Epithelial cell of proximal tubule (primary cell): ENCODE results near the gene TMEM170A. TPM values are rescaled to one million over a fixed set of nuclear protein-coding genes. Genes with fewer than 3 reads are reported as not detected.

Source experiments
- DNase-seq: peaks from one replicate; pipeline ENCODE4 v3.0.0-alpha.2; 2011; ENCODE audit warnings: low read depth
- H3K4me3 ChIP-seq: 2 replicates; pipeline ENCODE4 v1.5.1; 2011; ENCODE audit warnings: low read depth, mild to moderate bottlenecking, low read length
- total RNA-seq: library from RNA; depleted of rRNA; stranded (reverse); fragments of >200 nt; gene quantifications from 2 replicates; pipeline ENCODE4 v1.2.3, GENCODE V29; 2015
- TF ChIP-seq, protein P1 (sequence below): conservative IDR thresholded peaks from 2 replicates; pipeline ENCODE4 v1.5.1; 2012; ENCODE audit warnings: low read depth, mild to moderate bottlenecking, low read length

Gene TMEM170A
- total RNA-seq, 1 donor from 2014 or later = 28.8 TPM

DNA sequence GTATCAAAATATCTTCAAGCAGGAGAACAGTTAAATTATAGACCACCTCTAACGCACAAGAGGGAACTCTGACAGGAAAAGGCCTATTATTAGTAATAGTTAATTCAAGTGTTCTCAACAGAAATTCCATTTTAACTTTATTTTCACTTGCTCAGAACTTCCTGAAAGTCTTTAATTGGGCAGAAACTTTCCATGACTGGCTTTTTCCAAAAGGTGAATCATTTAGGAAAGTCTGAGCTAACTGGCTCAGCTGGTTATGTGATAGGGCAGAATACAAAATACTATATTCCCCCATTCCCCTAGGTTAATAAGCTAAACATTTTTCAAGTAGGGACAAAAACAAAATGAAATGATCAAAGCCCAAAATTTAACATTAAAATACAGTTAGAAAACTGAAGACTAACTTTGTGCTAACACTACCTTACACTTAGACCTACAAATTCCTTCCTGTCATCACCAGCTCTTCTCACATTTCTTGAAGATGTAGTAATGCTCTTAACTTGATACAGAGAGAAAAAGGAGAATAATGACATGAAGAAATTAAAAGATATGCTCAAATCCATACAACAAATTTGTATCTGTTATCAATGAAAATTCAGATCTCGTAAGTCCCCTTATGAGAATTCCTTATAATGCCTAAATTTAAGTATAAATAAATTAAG is 62.2 kb downstream of the TMEM170A start:
- DNase-seq = no peak

DNA sequence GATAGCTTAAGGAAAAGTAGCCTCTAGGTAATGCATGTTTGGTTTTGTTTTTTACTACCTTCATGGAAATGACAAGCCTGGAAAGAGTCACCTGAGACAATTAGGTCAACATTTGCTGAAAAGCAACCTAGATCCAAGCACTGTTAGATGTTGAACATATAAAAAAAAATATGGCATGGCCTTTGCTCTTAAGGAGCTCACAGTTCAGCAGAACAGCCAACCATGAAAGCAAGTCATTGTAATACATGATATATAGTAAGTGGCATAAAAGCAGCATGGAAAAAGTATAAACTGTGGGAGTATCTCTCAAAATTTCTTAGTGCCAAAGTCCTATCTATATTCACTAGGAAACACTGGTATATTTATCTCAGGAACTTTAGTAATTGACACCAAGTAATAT is 62.8 kb downstream of the TMEM170A start:
- DNase-seq = no peak
- no peak overlapping the region for H3K4me3 ChIP-seq
- TF ChIP-seq, protein P1, sequence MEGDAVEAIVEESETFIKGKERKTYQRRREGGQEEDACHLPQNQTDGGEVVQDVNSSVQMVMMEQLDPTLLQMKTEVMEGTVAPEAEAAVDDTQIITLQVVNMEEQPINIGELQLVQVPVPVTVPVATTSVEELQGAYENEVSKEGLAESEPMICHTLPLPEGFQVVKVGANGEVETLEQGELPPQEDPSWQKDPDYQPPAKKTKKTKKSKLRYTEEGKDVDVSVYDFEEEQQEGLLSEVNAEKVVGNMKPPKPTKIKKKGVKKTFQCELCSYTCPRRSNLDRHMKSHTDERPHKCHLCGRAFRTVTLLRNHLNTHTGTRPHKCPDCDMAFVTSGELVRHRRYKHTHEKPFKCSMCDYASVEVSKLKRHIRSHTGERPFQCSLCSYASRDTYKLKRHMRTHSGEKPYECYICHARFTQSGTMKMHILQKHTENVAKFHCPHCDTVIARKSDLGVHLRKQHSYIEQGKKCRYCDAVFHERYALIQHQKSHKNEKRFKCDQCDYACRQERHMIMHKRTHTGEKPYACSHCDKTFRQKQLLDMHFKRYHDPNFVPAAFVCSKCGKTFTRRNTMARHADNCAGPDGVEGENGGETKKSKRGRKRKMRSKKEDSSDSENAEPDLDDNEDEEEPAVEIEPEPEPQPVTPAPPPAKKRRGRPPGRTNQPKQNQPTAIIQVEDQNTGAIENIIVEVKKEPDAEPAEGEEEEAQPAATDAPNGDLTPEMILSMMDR = no peak

More for the DNA sequence above, 62.2 kb downstream of the TMEM170A start:
- TF ChIP-seq, protein P1 = no peak
- no peak overlapping the region for H3K4me3 ChIP-seq

DNA sequence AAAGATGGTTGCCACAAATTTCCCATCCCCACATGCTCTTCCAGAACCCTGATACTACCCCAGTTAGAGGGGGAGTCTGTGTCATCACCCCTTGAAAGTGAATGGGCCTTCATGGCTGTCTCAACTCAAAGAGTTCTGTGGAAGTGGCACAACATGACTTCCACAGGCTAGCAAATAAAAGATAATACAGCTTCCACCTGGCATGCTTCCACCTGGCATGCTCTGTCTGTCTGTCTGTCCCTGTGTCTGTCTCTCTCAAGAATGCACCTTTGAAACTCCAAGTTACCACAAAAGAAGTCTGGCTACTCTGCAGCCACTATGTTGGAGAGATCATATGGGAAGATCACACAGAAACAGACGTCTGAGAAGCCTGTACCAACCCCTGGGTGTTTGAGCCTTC is 66.2 kb downstream of the TMEM170A start:
- H3K4me3 ChIP-seq = no peak overlapping the region
- no peak for DNase-seq
- TF ChIP-seq, protein P1 = no peak

DNA sequence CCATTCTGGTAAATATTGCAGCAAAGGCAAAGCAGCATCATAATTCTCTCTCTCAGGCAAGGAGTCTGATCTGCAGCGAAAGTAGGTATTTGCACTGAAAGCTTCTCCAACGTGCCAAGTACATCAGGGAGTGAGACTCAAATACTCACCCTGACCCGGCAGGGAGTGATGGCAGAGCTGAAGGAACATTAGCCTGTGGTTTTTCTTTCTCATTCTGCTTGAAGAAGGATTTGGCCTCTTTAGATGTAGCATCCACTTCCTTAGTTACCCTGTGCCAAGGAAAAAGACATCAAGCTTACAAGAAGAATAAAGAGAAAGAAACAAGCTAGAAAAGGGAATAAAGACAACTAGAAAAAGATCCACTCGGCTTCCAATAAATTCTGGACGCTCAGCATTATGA is 69.5 kb downstream of the TMEM170A start:
- TF ChIP-seq, protein P1 = no peak
- no peak overlapping the region for H3K4me3 ChIP-seq
- DNase-seq = no peak

Other genes starting within 250 kb of the TMEM170A start
- gene CTRB1, start 245.7 kb downstream of the TMEM170A start, total RNA-seq = not detected in 2 replicates
- 125 and 136 TPM in 2 replicates for gene BCAR1, start 213.1 kb downstream of the TMEM170A start, total RNA-seq
- 52.2 and 117 TPM in 2 replicates for gene CFDP1, start 31.2 kb downstream of the TMEM170A start, total RNA-seq
- gene CHST6, start 30.8 kb upstream of the TMEM170A start, total RNA-seq = 2.2 and 3.0 TPM in 2 replicates
- not detected in 2 replicates for gene CHST5, start 71.4 kb upstream of the TMEM170A start, total RNA-seq
- gene TMEM231, start 91.6 kb upstream of the TMEM170A start, total RNA-seq = 12.5 and 14.0 TPM in 2 replicates
- 57.6 and 79.8 TPM in 2 replicates for gene GABARAPL2, start 101.7 kb upstream of the TMEM170A start, total RNA-seq
- 47.0 and 71.4 TPM in 2 replicates for gene ADAT1, start 158.6 kb upstream of the TMEM170A start, total RNA-seq
- gene KARS1, start 183.0 kb upstream of the TMEM170A start, total RNA-seq = 180 and 261 TPM in 2 replicates
- 34.6 and 35.3 TPM in 2 replicates for gene TERF2IP, start 183.1 kb upstream of the TMEM170A start, total RNA-seq
- not detected in 2 replicates for gene CPHXL2, start 212.3 kb upstream of the TMEM170A start, total RNA-seq
- gene DUXB, start 236.8 kb upstream of the TMEM170A start, total RNA-seq = not detected in 2 replicates